Liver (tissue), 9 donors: ENCODE results near the gene PRKD3. TPM values are rescaled to one million over a fixed set of nuclear protein-coding genes. Genes with fewer than 3 reads are reported as not detected.

Experiments
- DNase-seq: peaks from one replicate; pipeline ENCODE4 v3.0.0-alpha.2; 2017; ENCODE audit warnings: low spot score
- H3K27ac ChIP-seq, 2 donors: one replicate each; pipeline ENCODE4 v1.7.0; 2013; ENCODE audit warnings: inconsistent platforms in 2 of 2, low read length in 2 of 2, control low read depth in 1 of 2, low read depth in 1 of 2, mild to moderate bottlenecking in 1 of 2
- H3K27me3 ChIP-seq, 4 donors: one replicate each; pipeline versions ENCODE4 v1.6.1 to v1.7.0; 2013; ENCODE audit warnings: low read length in 3 of 4, inconsistent platforms in 1 of 4, mild to moderate bottlenecking in 1 of 4, moderate library complexity in 1 of 4; ENCODE audit not compliant: control insufficient read depth in 4 of 4, insufficient read depth in 4 of 4
- H3K36me3 ChIP-seq, 4 donors: one replicate each; pipeline versions ENCODE4 v1.6.1 to v1.7.0; 2013; ENCODE audit warnings: low read length in 3 of 4, mild to moderate bottlenecking in 3 of 4, low read depth in 1 of 4, moderate library complexity in 1 of 4; ENCODE audit not compliant: control insufficient read depth in 4 of 4, insufficient read depth in 3 of 4
- H3K4me1 ChIP-seq, 4 donors: one replicate each; pipeline versions ENCODE4 v1.6.1 to v1.7.0; 2013; ENCODE audit warnings: low read length in 3 of 4, mild to moderate bottlenecking in 3 of 4, moderate library complexity in 1 of 4; ENCODE audit not compliant: control insufficient read depth in 4 of 4, insufficient read depth in 4 of 4
- H3K4me3 ChIP-seq, 3 donors: one replicate each; pipeline versions ENCODE4 v1.6.1 to v1.7.0; 2013; ENCODE audit warnings: low read length in 3 of 3, control low read depth in 1 of 3, low read depth in 1 of 3, mild to moderate bottlenecking in 1 of 3
- H3K9ac ChIP-seq, 2 donors: one replicate each; pipeline ENCODE4 v1.7.0; 2013; ENCODE audit warnings: low read length in 2 of 2, mild to moderate bottlenecking in 2 of 2, moderate library complexity in 2 of 2, control low read depth in 1 of 2, low read depth in 1 of 2
- H3K9me3 ChIP-seq, 4 donors: one replicate each; pipeline versions ENCODE4 v1.6.1 to v1.7.0; 2013; ENCODE audit warnings: low read length in 3 of 4; ENCODE audit not compliant: control insufficient read depth in 4 of 4
- ATF3 ChIP-seq: IDR thresholded peaks from 2 replicates; pipeline ENCODE4 v1.6.1; 2016; ENCODE audit warnings: antibody characterized with exemption
- CTCF ChIP-seq: fragments of 150-350 bp; IDR thresholded peaks from 2 replicates; pipeline ENCODE4 v1.5.1; 2017; ENCODE audit warnings: improper control_type of control experiment, low read depth, low read length; ENCODE audit not compliant: missing input control
- EGR1 ChIP-seq, 2 donors: IDR thresholded peaks; 2 replicates each; pipeline ENCODE4 v1.6.1; 2016 to 2018; ENCODE audit warnings: antibody characterized with exemption in 2 of 2, low read depth in 2 of 2
- FOXA1 ChIP-seq: IDR thresholded peaks from 2 replicates; pipeline ENCODE4 v1.6.1; 2016; ENCODE audit warnings: antibody characterized with exemption
- FOXA2 ChIP-seq: IDR thresholded peaks from 2 replicates; pipeline ENCODE4 v1.6.1; 2016; ENCODE audit warnings: antibody characterized with exemption
- GABPA ChIP-seq, 2 donors: IDR thresholded peaks in 1 of 2; conservative IDR thresholded peaks in 1 of 2; 2 replicates each; pipeline ENCODE4 v1.6.1; 2016; ENCODE audit warnings: antibody characterized with exemption in 2 of 2, mild to moderate bottlenecking in 1 of 2, moderate library complexity in 1 of 2
- HNF4A ChIP-seq, 2 donors: conservative IDR thresholded peaks; 2 replicates each; pipeline ENCODE4 v1.6.1; 2016; ENCODE audit warnings: antibody characterized with exemption in 2 of 2, mild to moderate bottlenecking in 2 of 2
- HNF4G ChIP-seq: IDR thresholded peaks from 2 replicates; pipeline ENCODE4 v1.6.1; 2016; ENCODE audit warnings: antibody characterized with exemption
- JUND ChIP-seq, 2 donors: IDR thresholded peaks; 2 replicates each; pipeline ENCODE4 v1.6.1; 2016; ENCODE audit warnings: antibody characterized with exemption in 2 of 2
- NR2F2 ChIP-seq: IDR thresholded peaks from 2 replicates; pipeline ENCODE4 v1.6.1; 2016; ENCODE audit warnings: antibody characterized with exemption
- RAD21 ChIP-seq, 2 donors: IDR thresholded peaks; 2 replicates each; pipeline ENCODE4 v1.6.1; 2016; ENCODE audit warnings: antibody characterized with exemption in 2 of 2, mild to moderate bottlenecking in 2 of 2
- RXRA ChIP-seq, 2 donors: IDR thresholded peaks; 2 replicates each; pipeline ENCODE4 v1.6.1; 2017 to 2018; ENCODE audit warnings: antibody characterized with exemption in 2 of 2, mild to moderate bottlenecking in 1 of 2
- TAF1 ChIP-seq: conservative IDR thresholded peaks from 2 replicates; pipeline ENCODE4 v1.6.1; 2016; ENCODE audit warnings: antibody characterized with exemption, mild to moderate bottlenecking
- YY1 ChIP-seq: IDR thresholded peaks from 2 replicates; pipeline ENCODE4 v1.6.1; 2016; ENCODE audit warnings: antibody characterized with exemption, mild to moderate bottlenecking
- ZBTB33 ChIP-seq: IDR thresholded peaks from 2 replicates; pipeline ENCODE4 v1.6.1; 2016; ENCODE audit warnings: antibody characterized with exemption
- WGBS: extraction: QIAGEN DNeasy Blood & Tissue Kit; methylation state at CpG from one replicate; pipeline ENCODE4 v1.1.7; 2013; 5-methylcytosine and 5-hydroxymethylcytosine counted together
- polyA plus RNA-seq, 2 donors: library from polyadenylated mRNA; stranded (reverse) in 1 of 2; unstranded in 1 of 2; fragments of 200-250 nt in 1 of 2; fragments of >200 nt in 1 of 2; fragmentation: Nextera tagmentation in 1 of 2; extraction: Ambion mirVana in 1 of 2; gene quantifications; one replicate each; pipeline versions ENCODE4 v1.2.1 to v1.2.3, GENCODE V29; 2013 to 2015
- total RNA-seq, 2 donors: library from RNA; depleted of rRNA; stranded (reverse); fragments of >200 nt; gene quantifications; one replicate each; pipeline ENCODE4 v1.2.3, GENCODE V29; 2014
- donor health status: healthy.
- donor health status: healthy.
- donor health status: healthy.
- donor health status: healthy.
- donor health status: healthy.

PRKD3 gene
- total and polyA plus RNA-seq, 4 donors = 4.4 to 19.7 (median 8.1) TPM

GRCh38 chr2:37343537-37344434 lies 19.2 kb upstream of the PRKD3 start (continued):
- no peak for TF ChIP-seq ZBTB33
- TF ChIP-seq RXRA (IDR thresholded peaks at IDR 0.05) = peak in 1 of 2 donors; percentile 4
- no peak for TF ChIP-seq NR2F2
- TF ChIP-seq CTCF = no peak

GRCh38 chr2:37342591-37343220 lies 18.1 kb upstream of the PRKD3 start:
- DNase-seq = no peak
- Histone ChIP-seq H3K4me1 (peaks cover 8 to 18% (median 13%) of the 10 kb centered on the region in 4 donors), H3K9me3 (no peaks in the 10 kb centered on the region), H3K27ac (no peak overlapping the region), H3K9ac (no peak overlapping the region), H3K4me3 (no peak overlapping the region), H3K27me3 (no peaks in the 10 kb centered on the region), H3K36me3 (no peaks in the 10 kb centered on the region)
- TF ChIP-seq YY1 (no peak), TAF1 (no peak), NR2F2 (no peak), GABPA (IDR thresholded peaks at IDR 0.05 in 1 of 2, conservative IDR thresholded peaks at IDR 0.05 in 1 of 2) (no peak), FOXA2 (no peak), FOXA1 (no peak), HNF4A (conservative IDR thresholded peaks at IDR 0.05) (no peak), CTCF (no peak), ZBTB33 (no peak), JUND (IDR thresholded peaks at IDR 0.05) (no peak), RXRA (IDR thresholded peaks at IDR 0.05) (no peak), ATF3 (no peak), HNF4G (no peak), RAD21 (IDR thresholded peaks at IDR 0.05) (no peak), EGR1 (IDR thresholded peaks at IDR 0.05; ENCODE audit: low read depth in 2 of 2) (no peak)
- 87% methylated on average over 7 of the region's 7 CpGs for WGBS
